Coronary artery (tissue), 2 donors: ENCODE measurements around the gene LMOD1.

Experiments
- DNase-seq: peaks from one replicate; pipeline ENCODE4 v3.0.0-alpha.2; 2017; ENCODE audit warnings: low spot score
- H3K27ac ChIP-seq, 2 donors: fragments of 200-600 bp; sonication (generic); one replicate each; pipeline ENCODE4 v1.5.1; 2016 to 2019
- H3K4me3 ChIP-seq: fragments of 200-600 bp; sonication (generic); 2 replicates; pipeline ENCODE4 v1.5.1; 2016; ENCODE audit warnings: mild to moderate bottlenecking, moderate library complexity
- TF ChIP-seq, protein P1 (sequence below): fragments of 200-600 bp; sonication (generic); IDR thresholded peaks from one replicate; pipeline ENCODE4 v1.5.1; 2019; ENCODE audit warnings: antibody characterized with exemption

LMOD1 gene

GRCh38 chr1:201888282-201889089 lies 57.9 kb downstream of the LMOD1 start, which contains the start of gene SHISA4:
TSS of gene SHISA4 (plus strand) at chr1:201888898. CDS start at chr1:201888995, 97 bp downstream.
- Histone ChIP-seq H3K27ac (peak within 1 kb of the TSS; percentile 79 to 89), H3K4me3 (peak within 1 kb of the TSS; percentile 90)
- DNase-seq, result peak; percentile 93
- TF ChIP-seq, protein P1, sequence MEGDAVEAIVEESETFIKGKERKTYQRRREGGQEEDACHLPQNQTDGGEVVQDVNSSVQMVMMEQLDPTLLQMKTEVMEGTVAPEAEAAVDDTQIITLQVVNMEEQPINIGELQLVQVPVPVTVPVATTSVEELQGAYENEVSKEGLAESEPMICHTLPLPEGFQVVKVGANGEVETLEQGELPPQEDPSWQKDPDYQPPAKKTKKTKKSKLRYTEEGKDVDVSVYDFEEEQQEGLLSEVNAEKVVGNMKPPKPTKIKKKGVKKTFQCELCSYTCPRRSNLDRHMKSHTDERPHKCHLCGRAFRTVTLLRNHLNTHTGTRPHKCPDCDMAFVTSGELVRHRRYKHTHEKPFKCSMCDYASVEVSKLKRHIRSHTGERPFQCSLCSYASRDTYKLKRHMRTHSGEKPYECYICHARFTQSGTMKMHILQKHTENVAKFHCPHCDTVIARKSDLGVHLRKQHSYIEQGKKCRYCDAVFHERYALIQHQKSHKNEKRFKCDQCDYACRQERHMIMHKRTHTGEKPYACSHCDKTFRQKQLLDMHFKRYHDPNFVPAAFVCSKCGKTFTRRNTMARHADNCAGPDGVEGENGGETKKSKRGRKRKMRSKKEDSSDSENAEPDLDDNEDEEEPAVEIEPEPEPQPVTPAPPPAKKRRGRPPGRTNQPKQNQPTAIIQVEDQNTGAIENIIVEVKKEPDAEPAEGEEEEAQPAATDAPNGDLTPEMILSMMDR, result no peak

GRCh38 chr1:201887116-201887866 lies 59.1 kb downstream of the LMOD1 start:
- TF ChIP-seq, protein P1, result no peak
- peak; percentile 68 for DNase-seq
- no peak overlapping the region for H3K4me3 ChIP-seq
- H3K27ac ChIP-seq, result peak overlapping the region in 1 of 2 donors; percentile 89

- peak; percentile 60 for DNase-seq
- H3K4me3 ChIP-seq, result no peak overlapping the region
- peak overlapping the region in 1 of 2 donors; percentile 70 for H3K27ac ChIP-seq
- TF ChIP-seq, protein P1, result no peak
Measured at GRCh38 chr1:201886103-201886885, 60.1 kb downstream of the LMOD1 start.

DNA sequence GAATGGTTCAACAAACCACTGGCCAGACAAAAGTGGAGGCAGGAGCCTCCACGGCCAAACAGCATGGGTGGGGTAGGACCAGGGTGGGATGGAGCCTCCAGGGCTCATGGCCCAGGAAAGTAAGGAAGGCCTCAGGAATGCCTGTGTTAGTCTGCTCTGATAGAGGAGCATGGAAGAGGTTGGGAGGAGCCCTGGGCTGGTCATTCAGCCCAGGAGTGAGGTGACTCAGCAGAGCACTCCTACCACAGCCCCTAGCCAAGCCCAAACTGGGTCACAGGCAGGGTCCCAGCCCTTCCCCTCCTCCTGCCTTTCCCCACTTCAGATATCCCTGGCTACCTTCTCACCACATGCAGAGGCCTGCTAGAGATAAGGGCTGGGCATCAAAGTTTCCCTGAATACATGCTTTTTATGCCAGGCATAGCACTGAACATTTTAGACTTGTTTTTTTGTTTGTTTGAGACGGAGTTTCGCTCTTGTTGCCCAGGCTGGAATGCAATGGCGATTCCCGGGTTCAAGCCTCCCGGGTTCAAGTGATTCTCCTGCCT lies 60.7 kb downstream of the LMOD1 start:
- TF ChIP-seq, protein P1, result no peak
- no peak for DNase-seq
- peak overlapping the region in 1 of 2 donors; percentile 70 for H3K27ac ChIP-seq
- H3K4me3 ChIP-seq, result no peak overlapping the region

DNA sequence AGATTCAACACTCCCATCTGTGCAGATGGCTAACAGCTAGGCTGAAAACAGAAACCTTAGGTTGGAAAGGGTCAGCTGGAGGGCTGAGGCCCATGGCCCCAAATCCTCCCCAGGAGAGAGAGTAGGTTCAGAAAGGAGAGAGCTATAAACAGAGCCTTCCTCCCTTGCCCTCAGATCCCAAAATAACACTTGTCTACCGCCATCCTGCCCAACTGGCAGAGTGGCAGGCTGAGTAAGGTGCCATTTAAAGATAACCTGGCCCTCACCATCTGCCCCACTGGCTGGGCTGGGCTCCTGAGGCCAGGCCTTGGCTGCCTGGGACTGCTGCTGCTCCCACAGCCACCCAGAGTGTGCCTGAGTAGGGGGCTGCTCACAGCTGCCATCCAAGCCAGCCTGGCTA lies 61.9 kb downstream of the LMOD1 start:
- Histone ChIP-seq H3K27ac (peak overlapping the region; percentile 12 to 54), H3K4me3 (peak overlapping the region; percentile 3)
- TF ChIP-seq, protein P1, result no peak
- no peak for DNase-seq

GRCh38 chr1:201883786-201884185 lies 62.6 kb downstream of the LMOD1 start:
- H3K27ac ChIP-seq, result peak overlapping the region in 1 of 2 donors; percentile 54
- no peak overlapping the region for H3K4me3 ChIP-seq
- TF ChIP-seq, protein P1, result no peak
- no peak for DNase-seq
